HL-60/S4 (cell line): ENCODE data around the gene FAM13B.
"Not testable (repeated sequence)": the region's sequence is repeated elsewhere in the genome, so short reads cannot be mapped to it uniquely, and the experiment has no call there.

Source experiments
- in situ Hi-C: fragments of 300-500 bp; cut with MboI; formaldehyde crosslinking; loops from 2 replicates; pipeline ENCODE4 v1.14.3; 2022; ENCODE audit warnings: low sequenced_read_pairs

Gene FAM13B

GRCh38 chr5:137989419-137989818 is 43.5 kb downstream of the FAM13B start:
- in situ Hi-C loops = no loop called here

- in situ Hi-C loops = no loop called here
These were observed 57.7 kb downstream of the FAM13B start for GRCh38 chr5:137975208-137975607.

- in situ Hi-C loops = not testable (repeated sequence)
These were observed 62.5 kb downstream of the FAM13B start for GRCh38 chr5:137970384-137970783.

- in situ Hi-C loops = no loop called here
These were observed 72.1 kb downstream of the FAM13B start for GRCh38 chr5:137960819-137961218.

GRCh38 chr5:137960141-137960540 is 72.7 kb downstream of the FAM13B start:
- in situ Hi-C loops = no loop called here

- in situ Hi-C loops = no loop called here
These were observed 73.4 kb downstream of the FAM13B start for GRCh38 chr5:137959488-137959887.

- in situ Hi-C loops = no loop called here
These were observed 74.9 kb downstream of the FAM13B start for GRCh38 chr5:137957948-137958347.

GRCh38 chr5:137954131-137954879 is 78.6 kb downstream of the FAM13B start:
- in situ Hi-C loops = no loop called here

GRCh38 chr5:137945825-137946224 is 87.1 kb downstream of the FAM13B start:
- in situ Hi-C loops = no loop called here

- in situ Hi-C loops = not testable (repeated sequence)
These were observed 88.6 kb downstream of the FAM13B start for GRCh38 chr5:137944280-137944679.

- in situ Hi-C loops = no loop called here
These were observed 93.5 kb downstream of the FAM13B start for GRCh38 chr5:137939331-137939730.

- in situ Hi-C loops = no loop called here
These were observed 94.1 kb downstream of the FAM13B start for GRCh38 chr5:137938751-137939143.

- in situ Hi-C loops = no loop called here
These were observed 94.7 kb downstream of the FAM13B start for GRCh38 chr5:137937994-137938750.

GRCh38 chr5:137935694-137936093 is 97.2 kb downstream of the FAM13B start:
- in situ Hi-C loops = no loop called here

GRCh38 chr5:137935190-137935589 is 97.7 kb downstream of the FAM13B start:
- in situ Hi-C loops = no loop called here

GRCh38 chr5:137933491-137933911 is 99.4 kb downstream of the FAM13B start:
- in situ Hi-C loops = no loop called here

- in situ Hi-C loops = no loop called here
These were observed 100.1 kb downstream of the FAM13B start for GRCh38 chr5:137932800-137933199.

- in situ Hi-C loops = no loop called here
These were observed 109.0 kb downstream of the FAM13B start for GRCh38 chr5:137923856-137924255.

GRCh38 chr5:137921931-137922330 is 110.9 kb downstream of the FAM13B start:
- in situ Hi-C loops = no loop called here

GRCh38 chr5:137916923-137917322 is 116.0 kb downstream of the FAM13B start:
- in situ Hi-C loops = no loop called here

GRCh38 chr5:137914758-137915157 is 118.1 kb downstream of the FAM13B start:
- in situ Hi-C loops = no loop called here

- in situ Hi-C loops = no loop called here
These were observed 130.3 kb downstream of the FAM13B start for GRCh38 chr5:137902408-137903133.
